HG02981 (cell line): ENCODE data around the gene MOGAT2.
"Not testable (repeated sequence)": the region's sequence is repeated elsewhere in the genome, so short reads cannot be mapped to it uniquely, and the experiment has no call there.

Experiments used
- ATAC-seq: cut with Tn5 transposase; IDR thresholded peaks from one replicate; pipeline ENCODE4 v1.9.1; 2021; ENCODE audit warnings: mild to moderate bottlenecking, moderate library complexity; ENCODE audit not compliant: unreplicated experiment

The MOGAT2 gene

GRCh38 chr11:75748729-75749273 is 31.2 kb downstream of the MOGAT2 start:
- not testable (repeated sequence) for ATAC-seq

- not testable (repeated sequence) for ATAC-seq
Observed at GRCh38 chr11:75754933-75755332, 37.3 kb downstream of the MOGAT2 start.

GRCh38 chr11:75757651-75758050 is 40.0 kb downstream of the MOGAT2 start:
- ATAC-seq = no peak

- ATAC-seq = no peak
Observed at GRCh38 chr11:75759832-75760231, 42.2 kb downstream of the MOGAT2 start.

- no peak for ATAC-seq
Observed at GRCh38 chr11:75760243-75760642, 42.6 kb downstream of the MOGAT2 start.

- no peak for ATAC-seq
Observed at GRCh38 chr11:75760710-75761493, 43.3 kb downstream of the MOGAT2 start.

- no peak for ATAC-seq
Observed at GRCh38 chr11:75762158-75762557, 44.5 kb downstream of the MOGAT2 start.

GRCh38 chr11:75762885-75763284 is 45.2 kb downstream of the MOGAT2 start:
- no peak for ATAC-seq

- ATAC-seq = no peak
Observed at GRCh38 chr11:75763846-75764245, 46.2 kb downstream of the MOGAT2 start.

- ATAC-seq = no peak
Observed at GRCh38 chr11:75765116-75765515, 47.5 kb downstream of the MOGAT2 start.

- no peak for ATAC-seq
Observed at GRCh38 chr11:75766443-75767227, 49.0 kb downstream of the MOGAT2 start.

GRCh38 chr11:75767228-75767572 is 49.6 kb downstream of the MOGAT2 start:
- no peak for ATAC-seq

- no peak for ATAC-seq
Observed at GRCh38 chr11:75767793-75768111, 50.1 kb downstream of the MOGAT2 start.

- ATAC-seq = peak; percentile 64
Observed at GRCh38 chr11:75768112-75768908, 50.7 kb downstream of the MOGAT2 start, which contains the start of gene DGAT2. Gene DGAT2 (plus strand): TSS chr11:75768778. CDS start chr11:75768992, 214 bp downstream.

- ATAC-seq = no peak
Observed at GRCh38 chr11:75768909-75769771, 51.5 kb downstream of the MOGAT2 start.

GRCh38 chr11:75770102-75770501 is 52.5 kb downstream of the MOGAT2 start:
- no peak for ATAC-seq

GRCh38 chr11:75771646-75772410 is 54.2 kb downstream of the MOGAT2 start:
- no peak for ATAC-seq

- ATAC-seq = peak; percentile 82
Observed at GRCh38 chr11:75773595-75774353, 56.1 kb downstream of the MOGAT2 start.

- no peak for ATAC-seq
Observed at GRCh38 chr11:75775056-75775455, 57.4 kb downstream of the MOGAT2 start.
